Activated CD4-positive, alpha-beta T cell treated with anti-CD3 and anti-CD28 coated beads, Interleukin-2, amount 10 ng/mL, durations not matched to agents 24 days and 14 days (primary cell): ENCODE results near the gene ICE1. TPM values are rescaled to one million over a fixed set of nuclear protein-coding genes. Genes with fewer than 3 reads are reported as not detected.
A peak's percentile ranks its signal among the peaks of the same experiment; 100 is the strongest.

ENCODE experiments used
- DNase-seq: peaks from one replicate; pipeline ENCODE4 v3.0.0; 2022
- H3K27ac Mint-ChIP-seq: one replicate; pipeline ENCODE4 v1.8.0; 2022; ENCODE audit warnings: mild to moderate bottlenecking, mixed read lengths
- H3K27me3 Mint-ChIP-seq: one replicate; pipeline ENCODE4 v1.8.0; 2022; ENCODE audit warnings: mixed read lengths
- H3K36me3 Mint-ChIP-seq: one replicate; pipeline ENCODE4 v1.8.0; 2022; ENCODE audit warnings: low read depth, mild to moderate bottlenecking, mixed read lengths
- H3K4me1 Mint-ChIP-seq: one replicate; pipeline ENCODE4 v1.8.0; 2021; ENCODE audit warnings: mixed read lengths
- H3K4me3 Mint-ChIP-seq: one replicate; pipeline ENCODE4 v1.8.0; 2022; ENCODE audit warnings: mild to moderate bottlenecking, moderate library complexity, mixed read lengths
- H3K9me3 Mint-ChIP-seq: one replicate; pipeline ENCODE4 v1.8.0; 2021; ENCODE audit warnings: mixed read lengths
- intact Hi-C: fragments of 100-400 bp; cut with micrococcal nuclease; formaldehyde crosslinking; loops from one replicate; pipeline ENCODE4 v1.15.1; 2023
- total RNA-seq: library from RNA; stranded (reverse); gene quantifications from 2 replicates; pipeline ENCODE4 v1.2.3, GENCODE V29; 2022

ICE1 gene
- total RNA-seq, 1 donor from 2014 or later = 36.9 TPM

GRCh38 chr5:5416733-5417132, 5.7 kb upstream of the ICE1 start:
- intact Hi-C loops = no loop called here
- no peaks in the 10 kb centered on the region for H3K9me3 Mint-ChIP-seq
- no peaks in the 10 kb centered on the region for H3K36me3 Mint-ChIP-seq
- no peak for DNase-seq
- no peak overlapping the region for H3K27ac Mint-ChIP-seq
- H3K27me3 Mint-ChIP-seq = no peaks in the 10 kb centered on the region
- H3K4me1 Mint-ChIP-seq = peaks cover 14% of the 10 kb centered on the region
- H3K4me3 Mint-ChIP-seq = no peak overlapping the region

GRCh38 chr5:5418006-5418405, 4.5 kb upstream of the ICE1 start:
- no peaks in the 10 kb centered on the region for H3K9me3 Mint-ChIP-seq
- no peaks in the 10 kb centered on the region for H3K36me3 Mint-ChIP-seq
- intact Hi-C loops = no loop called here
- no peak overlapping the region for H3K4me3 Mint-ChIP-seq
- DNase-seq = no peak
- peaks cover 16% of the 10 kb centered on the region for H3K4me1 Mint-ChIP-seq
- H3K27ac Mint-ChIP-seq = no peak overlapping the region
- H3K27me3 Mint-ChIP-seq = no peaks in the 10 kb centered on the region

- H3K36me3 Mint-ChIP-seq = no peaks in the 10 kb centered on the region
- H3K9me3 Mint-ChIP-seq = no peaks in the 10 kb centered on the region
- H3K4me3 Mint-ChIP-seq = no peak overlapping the region
- intact Hi-C loops = no loop called here
- no peaks in the 10 kb centered on the region for H3K27me3 Mint-ChIP-seq
- DNase-seq = no peak
- H3K27ac Mint-ChIP-seq = no peak overlapping the region
- H3K4me1 Mint-ChIP-seq = peaks cover 20% of the 10 kb centered on the region
Observed at GRCh38 chr5:5418764-5419163, 3.7 kb upstream of the ICE1 start.

- no peak for DNase-seq
- Mint-ChIP-seq H3K4me3 (no peak overlapping the region), H3K27me3 (no peaks in the 10 kb centered on the region), H3K4me1 (peaks cover 20% of the 10 kb centered on the region), H3K9me3 (no peaks in the 10 kb centered on the region), H3K36me3 (no peaks in the 10 kb centered on the region), H3K27ac (no peak overlapping the region)
- intact Hi-C loops = loop anchor here (5.0 to 10.0 kb wide), 2 partner anchors 103 to 1405 kb away; no protein-coding TSS in a partner anchor
Observed at GRCh38 chr5:5419291-5420210, 2.9 kb upstream of the ICE1 start.

GRCh38 chr5:5420251-5420650, 2.2 kb upstream of the ICE1 start:
- no peak for DNase-seq
- H3K36me3 Mint-ChIP-seq = no peaks in the 10 kb centered on the region
- intact Hi-C loops = loop anchor here (5.0 to 10.0 kb wide), 2 partner anchors 102 to 1405 kb away; no protein-coding TSS in a partner anchor
- peaks cover 20% of the 10 kb centered on the region for H3K4me1 Mint-ChIP-seq
- no peak overlapping the region for H3K27ac Mint-ChIP-seq
- no peak overlapping the region for H3K4me3 Mint-ChIP-seq
- no peaks in the 10 kb centered on the region for H3K9me3 Mint-ChIP-seq
- no peaks in the 10 kb centered on the region for H3K27me3 Mint-ChIP-seq

GRCh38 chr5:5421149-5421960, 1.1 kb upstream of the ICE1 start:
- DNase-seq = peak; percentile 77
- Mint-ChIP-seq H3K27me3 (no peaks in the 10 kb centered on the region), H3K4me3 (peak overlapping the region; percentile 97), H3K4me1 (peaks cover 20% of the 10 kb centered on the region), H3K9me3 (no peaks in the 10 kb centered on the region), H3K27ac (peak overlapping the region; percentile 98), H3K36me3 (no peaks in the 10 kb centered on the region)
- intact Hi-C loops = loop anchor here (5.0 to 10.0 kb wide), 2 partner anchors 101 to 1403 kb away; no protein-coding TSS in a partner anchor

- Mint-ChIP-seq H3K9me3 (no peaks in the 10 kb centered on the region), H3K27me3 (no peaks in the 10 kb centered on the region), H3K4me3 (peak overlapping the region; percentile 97), H3K36me3 (peaks cover 2% of the 10 kb centered on the region), H3K4me1 (peaks cover 25% of the 10 kb centered on the region), H3K27ac (peak overlapping the region; percentile 98)
- peak; percentile 66 for DNase-seq
- intact Hi-C loops = loop anchor here (1.0 to 10.0 kb wide), 5 partner anchors 71 to 1402 kb away; partner anchors contain the start of genes MED10, NSUN2 and SRD5A1
Observed at GRCh38 chr5:5422819-5423515, 490 bp downstream of the ICE1 start.

- intact Hi-C loops = loop anchor here (5.0 to 10.0 kb wide), 2 partner anchors 99 to 1401 kb away; no protein-coding TSS in a partner anchor
- H3K27me3 Mint-ChIP-seq = no peaks in the 10 kb centered on the region
- no peaks in the 10 kb centered on the region for H3K9me3 Mint-ChIP-seq
- DNase-seq = no peak
- no peak overlapping the region for H3K4me3 Mint-ChIP-seq
- H3K4me1 Mint-ChIP-seq = peaks cover 25% of the 10 kb centered on the region
- H3K36me3 Mint-ChIP-seq = peaks cover 2% of the 10 kb centered on the region
- no peak overlapping the region for H3K27ac Mint-ChIP-seq
Observed at GRCh38 chr5:5423586-5423985, 1.1 kb downstream of the ICE1 start.

- no peak for DNase-seq
- H3K27ac Mint-ChIP-seq = no peak overlapping the region
- peaks cover 4% of the 10 kb centered on the region for H3K36me3 Mint-ChIP-seq
- intact Hi-C loops = loop anchor here (5.0 to 10.0 kb wide), 2 partner anchors 98 to 1400 kb away; no protein-coding TSS in a partner anchor
- no peak overlapping the region for H3K4me3 Mint-ChIP-seq
- H3K9me3 Mint-ChIP-seq = no peaks in the 10 kb centered on the region
- H3K4me1 Mint-ChIP-seq = peaks cover 26% of the 10 kb centered on the region
- H3K27me3 Mint-ChIP-seq = no peaks in the 10 kb centered on the region
Observed at GRCh38 chr5:5424736-5425135, 2.3 kb downstream of the ICE1 start.

- intact Hi-C loops = no loop called here
- no peaks in the 10 kb centered on the region for H3K27me3 Mint-ChIP-seq
- DNase-seq = no peak
- peaks cover 22% of the 10 kb centered on the region for H3K4me1 Mint-ChIP-seq
- H3K9me3 Mint-ChIP-seq = no peaks in the 10 kb centered on the region
- H3K36me3 Mint-ChIP-seq = peaks cover 6% of the 10 kb centered on the region
- no peak overlapping the region for H3K4me3 Mint-ChIP-seq
- no peak overlapping the region for H3K27ac Mint-ChIP-seq
Observed at GRCh38 chr5:5430136-5430535, 7.7 kb downstream of the ICE1 start.

- H3K4me1 Mint-ChIP-seq = peaks cover 22% of the 10 kb centered on the region
- no peak for DNase-seq
- no peaks in the 10 kb centered on the region for H3K27me3 Mint-ChIP-seq
- H3K27ac Mint-ChIP-seq = no peak overlapping the region
- no peaks in the 10 kb centered on the region for H3K9me3 Mint-ChIP-seq
- intact Hi-C loops = no loop called here
- H3K36me3 Mint-ChIP-seq = peaks cover 6% of the 10 kb centered on the region
- no peak overlapping the region for H3K4me3 Mint-ChIP-seq
Observed at GRCh38 chr5:5432020-5432707, 9.7 kb downstream of the ICE1 start.

GRCh38 chr5:5436203-5436760, 13.8 kb downstream of the ICE1 start:
- no peak overlapping the region for H3K27ac Mint-ChIP-seq
- no peaks in the 10 kb centered on the region for H3K9me3 Mint-ChIP-seq
- peaks cover 15% of the 10 kb centered on the region for H3K36me3 Mint-ChIP-seq
- no peak for DNase-seq
- H3K4me3 Mint-ChIP-seq = no peak overlapping the region
- intact Hi-C loops = no loop called here
- peaks cover 17% of the 10 kb centered on the region for H3K4me1 Mint-ChIP-seq
- no peaks in the 10 kb centered on the region for H3K27me3 Mint-ChIP-seq
